ENCODE data around the gene DACH1. TPM values are rescaled to one million over a fixed set of nuclear protein-coding genes. Genes with fewer than 3 reads are reported as not detected.

The DACH1 gene
- total RNA-seq, 2 experiments from 2014 or later = not detected

GRCh38 chr13:71752775-71753513, 114.1 kb downstream of the DACH1 start:
- Mint-ChIP-seq H3K9me3 (no peaks in the 10 kb centered on the region), H3K27me3 (no peaks in the 10 kb centered on the region), H3K36me3 (no peaks in the 10 kb centered on the region), H3K4me3 (no peak overlapping the region), H3K4me1 (ENCODE audit: low read depth) (no peaks in the 10 kb centered on the region), H3K27ac (no peak overlapping the region)
- intact Hi-C loops (cut with micrococcal nuclease) = no loop called here
- ChIA-PET POLR2A (no interaction called here), CTCF (no interaction called here)
- no peak for DNase-seq

DNA sequence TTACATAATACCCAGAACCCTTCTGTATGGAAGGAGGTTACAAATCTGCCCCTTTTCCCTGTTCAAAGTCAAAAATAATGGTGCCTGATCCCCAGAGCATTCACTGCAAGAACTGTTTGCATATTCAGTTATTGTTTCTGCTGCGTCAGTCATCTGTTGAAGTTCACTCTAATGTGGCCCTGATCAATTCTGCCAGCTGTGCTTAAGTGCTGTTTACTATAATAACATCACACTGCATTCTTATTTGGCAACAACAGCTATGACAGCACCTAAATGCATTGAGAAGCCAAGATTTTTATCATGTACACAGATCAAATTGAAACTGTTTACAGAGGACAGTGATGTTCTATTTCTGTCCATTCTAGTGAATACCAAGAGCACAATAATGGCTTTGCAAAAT, 115.9 kb downstream of the DACH1 start:
- Mint-ChIP-seq H3K9me3 (no peaks in the 10 kb centered on the region), H3K4me1 (ENCODE audit: low read depth) (no peaks in the 10 kb centered on the region), H3K4me3 (no peak overlapping the region), H3K36me3 (no peaks in the 10 kb centered on the region), H3K27ac (no peak overlapping the region), H3K27me3 (no peaks in the 10 kb centered on the region)
- ChIA-PET POLR2A (no interaction called here), CTCF (no interaction called here)
- no peak for DNase-seq
- intact Hi-C loops (cut with micrococcal nuclease) = no loop called here

DNA sequence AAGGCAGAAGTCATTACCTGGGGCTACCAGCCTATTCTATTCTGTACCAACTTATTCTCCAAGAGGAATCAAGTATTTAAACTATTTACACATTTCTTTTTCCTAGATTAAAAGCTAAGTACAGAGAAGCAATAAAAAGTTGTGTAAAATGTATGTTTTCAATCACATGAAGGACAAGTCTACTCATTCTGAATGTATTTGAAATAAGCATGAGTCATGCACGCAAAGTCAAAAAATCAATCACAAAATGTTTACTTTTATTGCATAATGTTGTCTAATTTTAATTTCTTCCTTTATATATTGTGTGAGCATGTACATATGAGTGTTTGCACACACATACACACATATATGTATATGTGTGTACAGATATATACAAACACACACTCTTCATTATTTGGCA, 136.7 kb downstream of the DACH1 start:
- no peaks in the 10 kb centered on the region for H3K4me1 Mint-ChIP-seq (ENCODE audit: low read depth)
- no peaks in the 10 kb centered on the region for H3K36me3 Mint-ChIP-seq
- no peak overlapping the region for H3K4me3 Mint-ChIP-seq
- no peak overlapping the region for H3K27ac Mint-ChIP-seq
- intact Hi-C loops (cut with micrococcal nuclease) = no loop called here
- H3K9me3 Mint-ChIP-seq = no peaks in the 10 kb centered on the region
- ChIA-PET POLR2A (no interaction called here), CTCF (no interaction called here)
- no peak for DNase-seq
- no peaks in the 10 kb centered on the region for H3K27me3 Mint-ChIP-seq

- intact Hi-C loops (cut with micrococcal nuclease) = no loop called here
- ChIA-PET POLR2A (no interaction called here), CTCF (no interaction called here)
- DNase-seq = no peak
- Mint-ChIP-seq H3K27ac (no peak overlapping the region), H3K4me3 (no peak overlapping the region), H3K9me3 (no peaks in the 10 kb centered on the region), H3K4me1 (ENCODE audit: low read depth) (no peaks in the 10 kb centered on the region), H3K36me3 (no peaks in the 10 kb centered on the region), H3K27me3 (no peaks in the 10 kb centered on the region)
These were observed 137.6 kb downstream of the DACH1 start for GRCh38 chr13:71729441-71729840.

DNA sequence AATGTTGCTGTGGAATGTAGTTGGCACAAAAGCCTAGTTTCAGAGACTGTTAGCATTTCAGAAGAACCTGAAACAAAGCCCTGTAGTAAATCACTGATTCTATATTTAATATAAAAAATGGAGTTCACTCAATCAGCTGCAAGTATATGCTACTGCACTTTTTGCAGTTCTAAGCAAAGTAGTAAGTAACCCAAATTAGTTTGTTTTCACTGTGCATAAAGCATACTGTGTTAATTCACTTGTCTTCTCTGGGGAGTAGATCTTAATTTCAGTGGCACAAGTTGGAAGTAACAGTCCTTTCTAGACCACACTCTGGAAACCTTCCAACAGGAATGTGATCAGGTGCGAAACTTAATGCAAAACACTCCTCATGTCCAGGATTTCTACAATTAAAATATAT, 139.3 kb downstream of the DACH1 start:
- DNase-seq = no peak
- Mint-ChIP-seq H3K9me3 (no peaks in the 10 kb centered on the region), H3K4me3 (no peak overlapping the region), H3K27me3 (no peaks in the 10 kb centered on the region), H3K4me1 (ENCODE audit: low read depth) (no peaks in the 10 kb centered on the region), H3K36me3 (no peaks in the 10 kb centered on the region), H3K27ac (no peak overlapping the region)
- POLR2A ChIA-PET = no interaction called here
- CTCF ChIA-PET = no interaction called here
- intact Hi-C loops (cut with micrococcal nuclease) = no loop called here

DNA sequence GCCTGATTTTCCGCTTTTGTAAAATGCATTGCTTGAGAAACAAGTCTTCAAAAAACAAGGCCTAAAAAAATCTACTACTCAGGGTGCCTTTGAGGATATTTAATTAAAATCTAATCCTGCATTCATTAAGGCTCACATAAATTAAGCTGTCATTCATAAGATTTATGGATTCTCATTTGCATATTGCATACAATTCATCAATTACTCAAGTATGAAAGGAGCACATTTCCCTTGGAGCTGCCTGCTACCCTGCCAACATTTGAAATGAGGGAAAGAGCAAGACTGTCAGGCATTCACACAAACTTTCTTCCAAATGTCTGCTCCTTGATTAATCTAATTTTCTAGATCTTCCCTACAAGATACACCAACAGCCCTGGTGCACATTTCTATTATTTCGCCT, 140.0 kb downstream of the DACH1 start:
- ChIA-PET CTCF (no interaction called here), POLR2A (no interaction called here)
- intact Hi-C loops (cut with micrococcal nuclease) = no loop called here
- no peak overlapping the region for H3K4me3 Mint-ChIP-seq
- no peak for DNase-seq
- H3K9me3 Mint-ChIP-seq = no peaks in the 10 kb centered on the region
- H3K36me3 Mint-ChIP-seq = no peaks in the 10 kb centered on the region
- no peaks in the 10 kb centered on the region for H3K4me1 Mint-ChIP-seq (ENCODE audit: low read depth)
- no peaks in the 10 kb centered on the region for H3K27me3 Mint-ChIP-seq
- no peak overlapping the region for H3K27ac Mint-ChIP-seq

DNA sequence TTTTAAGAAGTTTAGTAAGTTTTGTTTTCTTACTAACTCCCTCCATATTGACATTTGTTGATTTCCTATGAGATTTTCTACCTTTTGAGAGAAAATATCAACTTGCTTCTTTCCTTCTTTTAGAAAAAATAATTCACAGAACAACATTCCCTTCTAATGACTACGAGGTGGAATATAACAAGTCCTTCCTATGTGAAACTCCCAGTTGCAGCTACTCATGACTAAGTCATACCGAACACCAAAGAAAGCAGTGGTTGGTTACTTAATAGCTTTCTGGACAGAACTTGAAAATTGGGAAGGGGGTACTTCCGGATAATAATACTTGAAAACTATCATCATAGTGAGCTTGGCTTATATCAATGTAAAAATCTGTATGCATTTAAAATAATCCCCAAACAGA, 144.8 kb downstream of the DACH1 start:
- Mint-ChIP-seq H3K4me3 (no peak overlapping the region), H3K9me3 (no peaks in the 10 kb centered on the region), H3K4me1 (ENCODE audit: low read depth) (no peaks in the 10 kb centered on the region), H3K27ac (no peak overlapping the region), H3K27me3 (no peaks in the 10 kb centered on the region), H3K36me3 (no peaks in the 10 kb centered on the region)
- ChIA-PET CTCF (no interaction called here), POLR2A (no interaction called here)
- no peak for DNase-seq
- intact Hi-C loops (cut with micrococcal nuclease) = no loop called here

GRCh38 chr13:71721104-71721503, 145.9 kb downstream of the DACH1 start:
- Mint-ChIP-seq H3K9me3 (no peaks in the 10 kb centered on the region), H3K4me1 (ENCODE audit: low read depth) (no peaks in the 10 kb centered on the region), H3K27ac (no peak overlapping the region), H3K36me3 (no peaks in the 10 kb centered on the region), H3K27me3 (no peaks in the 10 kb centered on the region), H3K4me3 (no peak overlapping the region)
- ChIA-PET POLR2A (no interaction called here), CTCF (no interaction called here)
- intact Hi-C loops (cut with micrococcal nuclease) = no loop called here
- no peak for DNase-seq

- no peaks in the 10 kb centered on the region for H3K9me3 Mint-ChIP-seq
- no peak for DNase-seq
- intact Hi-C loops (cut with micrococcal nuclease) = no loop called here
- H3K4me3 Mint-ChIP-seq = no peak overlapping the region
- H3K27ac Mint-ChIP-seq = no peak overlapping the region
- H3K27me3 Mint-ChIP-seq = no peaks in the 10 kb centered on the region
- ChIA-PET CTCF (no interaction called here), POLR2A (no interaction called here)
- no peaks in the 10 kb centered on the region for H3K36me3 Mint-ChIP-seq
- H3K4me1 Mint-ChIP-seq (ENCODE audit: low read depth) = no peaks in the 10 kb centered on the region
These were observed 148.1 kb downstream of the DACH1 start for GRCh38 chr13:71718931-71719330.

DNA sequence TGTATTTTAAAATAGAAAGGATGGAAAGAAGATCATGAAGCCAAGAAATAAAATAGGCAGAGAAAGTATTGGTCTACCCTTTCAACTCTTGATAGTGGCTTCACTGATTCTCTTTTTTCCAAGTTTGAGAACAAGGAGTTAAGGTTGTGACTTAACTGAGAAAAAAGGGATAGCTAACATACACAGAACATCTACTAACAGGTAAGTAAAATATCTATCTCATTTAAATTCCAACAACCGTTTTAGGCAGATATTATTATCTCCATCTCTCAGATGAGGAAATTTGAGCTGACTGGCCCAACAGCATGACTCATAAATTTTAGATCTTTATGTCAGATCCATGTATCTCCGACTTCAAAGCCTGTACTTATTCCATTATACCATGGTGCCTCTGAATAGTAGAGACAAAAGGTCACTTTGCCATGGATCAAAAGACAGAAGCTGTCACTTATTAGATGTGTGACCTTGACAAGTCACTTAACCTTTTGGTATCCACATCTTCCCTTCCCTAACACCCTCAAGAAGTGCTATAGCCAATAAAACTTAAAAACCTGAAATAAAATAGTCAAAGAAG, 152.1 kb downstream of the DACH1 start:
- ChIA-PET POLR2A (no interaction called here), CTCF (interaction anchor here (0.7 kb wide), 1 partner anchor 9 kb away, joined by 4 read pairs; no protein-coding TSS in a partner anchor)
- H3K36me3 Mint-ChIP-seq = no peaks in the 10 kb centered on the region
- H3K27me3 Mint-ChIP-seq = no peaks in the 10 kb centered on the region
- H3K4me1 Mint-ChIP-seq (ENCODE audit: low read depth) = no peaks in the 10 kb centered on the region
- no peaks in the 10 kb centered on the region for H3K9me3 Mint-ChIP-seq
- DNase-seq = no peak
- H3K27ac Mint-ChIP-seq = no peak overlapping the region
- no peak overlapping the region for H3K4me3 Mint-ChIP-seq
- intact Hi-C loops (cut with micrococcal nuclease) = no loop called here

- Mint-ChIP-seq H3K4me1 (ENCODE audit: low read depth) (no peaks in the 10 kb centered on the region), H3K27me3 (no peaks in the 10 kb centered on the region), H3K9me3 (no peaks in the 10 kb centered on the region), H3K4me3 (no peak overlapping the region), H3K36me3 (no peaks in the 10 kb centered on the region), H3K27ac (no peak overlapping the region)
- no peak for DNase-seq
- ChIA-PET POLR2A (no interaction called here), CTCF (no interaction called here)
- intact Hi-C loops (cut with micrococcal nuclease) = no loop called here
These were observed 153.9 kb downstream of the DACH1 start for GRCh38 chr13:71712988-71713653.

- Mint-ChIP-seq H3K9me3 (peaks cover 2% of the 10 kb centered on the region), H3K4me1 (ENCODE audit: low read depth) (no peaks in the 10 kb centered on the region), H3K4me3 (no peak overlapping the region), H3K36me3 (no peaks in the 10 kb centered on the region), H3K27ac (no peak overlapping the region), H3K27me3 (no peaks in the 10 kb centered on the region)
- ChIA-PET POLR2A (no interaction called here), CTCF (interaction anchor here (0.9 kb wide), 1 partner anchor 272 kb away, joined by 3 read pairs; no protein-coding TSS in a partner anchor)
- no peak for DNase-seq
- intact Hi-C loops (cut with micrococcal nuclease) = no loop called here
These were observed 162.3 kb downstream of the DACH1 start for GRCh38 chr13:71704656-71705055.

GRCh38 chr13:71703138-71703537, 163.9 kb downstream of the DACH1 start:
- Mint-ChIP-seq H3K9me3 (peaks cover 2% of the 10 kb centered on the region), H3K27ac (no peak overlapping the region), H3K4me1 (ENCODE audit: low read depth) (no peaks in the 10 kb centered on the region), H3K4me3 (no peak overlapping the region), H3K27me3 (no peaks in the 10 kb centered on the region), H3K36me3 (no peaks in the 10 kb centered on the region)
- POLR2A ChIA-PET = no interaction called here
- intact Hi-C loops (cut with micrococcal nuclease) = no loop called here
- no peak for DNase-seq
- CTCF ChIA-PET = no interaction called here
